AG10803 (cell line): ENCODE data around the gene DSC3.
"Not testable (repeated sequence)": the region's sequence is repeated elsewhere in the genome, so short reads cannot be mapped to it uniquely, and the experiment has no call there.

ENCODE experiments used
- DNase-seq: peaks from one replicate; pipeline ENCODE4 v3.0.0; 2010; ENCODE audit warnings: low read depth
- H3K4me3 ChIP-seq: 2 replicates; pipeline ENCODE4 v1.5.1; 2011; ENCODE audit warnings: mild to moderate bottlenecking, low read length, control low read depth
- CTCF ChIP-seq: conservative IDR thresholded peaks from 2 replicates; pipeline ENCODE4 v1.5.1; 2011; ENCODE audit warnings: mild to moderate bottlenecking, low read length, control low read depth, inconsistent platforms

DSC3 gene

DNA sequence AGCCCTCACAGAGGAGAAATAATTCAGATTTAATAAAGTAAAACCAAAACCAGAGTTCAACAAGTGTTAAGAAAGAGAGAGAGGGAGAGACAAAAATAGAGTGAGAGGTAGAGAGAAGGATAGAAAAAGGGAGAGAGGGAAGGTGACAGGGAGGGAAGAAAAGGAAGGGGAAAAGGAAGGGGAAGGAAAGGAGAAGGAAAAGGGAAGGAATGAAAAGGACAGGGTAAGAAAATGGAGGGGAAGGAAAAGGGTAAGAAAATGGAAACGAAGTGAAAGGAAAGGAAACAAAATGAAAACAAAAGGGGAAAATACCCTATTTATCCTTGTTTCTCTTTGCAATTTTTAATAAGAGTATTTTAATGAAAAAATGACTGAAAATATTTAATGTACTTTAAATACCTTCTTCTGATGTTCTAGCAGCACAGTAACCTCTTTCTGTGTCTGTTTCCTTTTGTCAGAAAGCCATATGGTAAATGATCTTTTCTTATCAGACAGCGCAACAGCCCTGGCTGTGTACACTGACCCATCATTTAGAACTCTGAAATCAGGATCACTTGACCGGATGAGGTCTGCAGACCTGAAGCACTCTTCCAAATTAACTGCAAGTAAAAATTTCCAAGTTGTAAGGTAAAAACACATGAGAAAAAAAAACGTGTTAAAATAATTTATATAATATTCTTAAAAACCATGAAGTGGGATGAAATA is 11.8 kb downstream of the DSC3 start:
- TF ChIP-seq CTCF: no peak
- no peak for DNase-seq
- H3K4me3 ChIP-seq: no peak overlapping the region

- no peak for TF ChIP-seq CTCF
- DNase-seq: no peak
- H3K4me3 ChIP-seq: no peak overlapping the region
Measured at GRCh38 chr18:31015715-31016434, 26.7 kb downstream of the DSC3 start.

GRCh38 chr18:31011455-31011854 is 31.1 kb downstream of the DSC3 start:
- not testable (repeated sequence) for H3K4me3 ChIP-seq, DNase-seq

DNA sequence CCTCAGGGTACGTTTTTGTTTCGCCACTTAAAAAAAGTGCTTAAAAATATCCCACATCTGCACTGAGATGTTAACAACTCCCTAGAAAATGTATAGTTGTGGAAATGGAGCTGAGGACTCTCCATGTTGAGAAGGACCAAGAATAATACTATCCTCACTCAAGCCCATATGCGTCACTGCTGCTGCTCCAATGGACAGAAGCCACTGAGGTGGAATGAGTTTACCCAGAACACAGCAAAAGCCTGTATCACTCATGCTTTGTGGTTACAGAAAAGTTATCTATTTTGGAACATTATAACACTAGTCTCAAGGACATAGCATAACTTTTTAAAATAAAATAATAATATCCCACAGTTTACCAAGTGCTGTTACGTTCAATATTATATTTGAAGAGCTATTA is 31.9 kb downstream of the DSC3 start:
- no peak for TF ChIP-seq CTCF
- no peak overlapping the region for H3K4me3 ChIP-seq
- no peak for DNase-seq

- TF ChIP-seq CTCF: no peak
- H3K4me3 ChIP-seq: no peak overlapping the region
- no peak for DNase-seq
Measured at GRCh38 chr18:30999887-31000628, 42.5 kb downstream of the DSC3 start.

GRCh38 chr18:30999186-30999585 is 43.4 kb downstream of the DSC3 start:
- DNase-seq: no peak
- no peak overlapping the region for H3K4me3 ChIP-seq
- no peak for TF ChIP-seq CTCF

GRCh38 chr18:30997223-30997622 is 45.3 kb downstream of the DSC3 start:
- H3K4me3 ChIP-seq: no peak overlapping the region
- no peak for TF ChIP-seq CTCF
- DNase-seq: no peak
